Measurements from ENCODE around the gene CDK14. TPM values are rescaled to one million over a fixed set of nuclear protein-coding genes. Genes with fewer than 3 reads are reported as not detected.
"Not testable (repeated sequence)": the region's sequence is repeated elsewhere in the genome, so short reads cannot be mapped to it uniquely, and the experiment has no call there.

The CDK14 gene
- total RNA-seq, 1 donor from 2014 or later, result 21.6 TPM

DNA sequence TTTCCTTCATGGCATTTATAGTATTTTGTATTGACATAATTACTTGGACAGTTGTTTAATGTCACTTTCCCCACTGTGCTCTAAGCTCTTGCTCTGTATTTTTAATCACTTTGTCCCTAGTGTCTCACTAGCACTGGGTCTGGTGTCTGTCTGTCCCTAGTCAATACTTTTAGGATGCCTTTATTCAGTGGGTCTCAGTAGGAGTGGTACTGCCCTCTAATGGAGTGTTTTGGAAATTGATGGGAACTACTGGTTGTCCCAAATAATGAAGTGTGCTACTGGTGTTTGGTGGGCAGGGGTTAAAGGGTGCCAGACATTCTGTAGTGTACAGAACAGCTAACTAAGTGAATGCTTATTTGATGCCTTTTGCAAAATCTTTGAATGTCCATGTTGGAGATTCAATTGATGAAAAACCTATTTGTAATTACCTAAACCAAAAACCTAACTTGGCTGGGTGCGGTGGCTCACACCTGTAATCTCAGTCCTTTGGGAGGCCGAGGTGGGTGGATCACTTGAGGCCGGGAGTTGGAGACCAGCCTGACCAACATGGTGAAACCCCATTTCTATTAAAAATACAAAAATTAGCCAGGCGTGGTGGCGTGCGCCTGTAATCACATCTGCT lies 33.3 kb downstream of the CDK14 start:
- ATAC-seq (peak; percentile 93), DNase-seq (ENCODE audit: low spot score) (no peak)

DNA sequence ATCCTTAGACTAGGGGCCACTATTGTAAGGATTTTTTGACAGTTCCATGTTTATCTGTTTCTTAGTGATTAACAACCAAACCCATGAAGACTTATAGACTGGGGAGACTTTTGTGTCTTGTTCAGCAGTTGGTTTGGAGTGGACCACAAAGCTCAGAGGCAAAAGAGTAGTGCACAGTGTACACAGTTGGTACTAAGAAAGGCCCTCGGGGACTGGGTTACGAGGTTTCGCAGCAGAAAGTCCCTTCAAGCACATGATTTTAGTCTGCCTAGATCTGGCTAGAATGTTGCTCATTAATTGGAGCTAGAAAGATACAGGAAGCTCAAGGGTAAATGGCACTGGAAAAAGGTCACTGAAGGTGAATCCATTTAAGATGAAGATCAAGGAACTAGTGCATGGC lies 35.4 kb downstream of the CDK14 start:
- DNase-seq (ENCODE audit: low spot score) (no peak), ATAC-seq (no peak)

DNA sequence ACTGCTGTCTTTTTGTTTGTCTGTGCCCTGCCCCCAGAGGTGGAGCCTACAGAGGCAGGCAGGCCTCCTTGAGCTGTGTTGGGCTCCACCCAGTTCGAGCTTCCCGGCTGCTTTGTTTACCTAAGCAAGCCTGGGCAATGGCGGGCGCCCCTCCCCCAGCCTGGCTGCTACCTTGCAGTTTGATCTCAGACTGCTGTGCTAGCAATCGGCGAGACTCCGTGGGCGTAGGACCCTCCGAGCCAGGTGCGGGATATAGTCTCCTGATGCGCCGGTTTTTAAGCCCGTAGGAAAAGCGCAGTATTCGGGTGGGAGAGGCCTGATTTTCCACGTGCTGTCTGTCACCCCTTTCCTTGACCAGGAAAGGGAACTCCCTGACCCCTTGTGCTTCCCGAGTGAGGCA lies 43.6 kb downstream of the CDK14 start:
- ATAC-seq; DNase-seq (ENCODE audit: low spot score): not testable (repeated sequence)

DNA sequence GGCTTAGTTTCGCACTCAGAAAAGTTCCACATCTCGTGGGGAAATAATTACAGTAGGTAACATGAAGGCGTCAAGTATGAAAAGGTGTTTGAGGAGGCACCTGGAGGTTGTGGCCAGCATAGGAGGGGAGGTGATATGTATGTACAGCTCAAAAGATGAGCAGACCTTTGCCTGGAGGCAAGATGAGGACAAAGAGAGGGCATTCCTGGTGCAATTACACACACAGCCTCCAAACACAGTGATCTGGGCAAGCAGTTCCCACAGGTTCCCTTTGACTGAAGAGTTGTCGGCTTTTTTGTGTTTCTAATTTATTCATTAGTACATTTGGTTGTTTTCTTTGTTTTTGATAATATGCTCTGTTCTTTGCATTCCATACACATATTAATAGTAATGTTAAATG lies 46.9 kb downstream of the CDK14 start:
- no peak for ATAC-seq

DNA sequence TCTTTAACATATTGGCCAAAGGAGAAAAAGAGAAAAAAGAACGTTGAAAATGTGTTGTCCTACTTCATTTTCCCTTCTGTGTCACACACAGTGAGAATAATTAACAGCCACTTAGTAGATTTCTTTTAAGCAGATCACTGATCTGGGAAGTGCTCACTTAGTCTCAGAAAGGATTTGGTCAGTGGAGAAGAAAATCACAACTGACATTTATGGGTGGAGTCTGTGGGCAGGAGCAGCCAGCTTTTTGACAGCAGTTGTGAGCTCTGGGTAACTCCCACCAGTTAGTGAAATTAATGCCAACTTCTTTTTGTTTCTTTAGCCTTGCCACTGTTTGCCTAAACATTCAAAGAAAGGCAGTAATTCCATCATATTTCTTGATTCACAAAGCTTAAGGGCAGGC lies 49.7 kb downstream of the CDK14 start:
- DNase-seq (ENCODE audit: low spot score) (no peak), ATAC-seq (no peak)

More for the DNA sequence above, 46.9 kb downstream of the CDK14 start:
- no peak for DNase-seq (ENCODE audit: low spot score)

DNA sequence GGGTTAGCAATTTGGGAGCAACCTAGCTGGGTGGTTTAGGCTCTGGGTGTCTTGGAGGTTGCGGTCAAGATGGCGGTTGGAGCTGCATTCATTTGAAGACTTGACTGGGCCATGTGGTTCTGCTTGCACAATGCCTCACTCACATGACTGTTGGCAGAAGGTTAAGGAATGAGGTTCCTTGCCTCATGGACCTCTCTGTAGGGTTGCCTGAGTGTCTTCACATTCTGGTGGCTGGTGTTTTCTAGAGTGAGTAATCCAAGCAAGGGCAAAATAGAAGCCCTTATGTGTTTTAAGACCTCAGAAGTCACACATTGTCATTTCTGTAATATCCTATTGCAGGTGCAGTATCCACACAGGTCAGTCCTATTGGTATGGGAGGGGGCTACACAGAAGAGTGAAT lies 52.0 kb downstream of the CDK14 start:
- DNase-seq (ENCODE audit: low spot score) (no peak), ATAC-seq (no peak)

DNA sequence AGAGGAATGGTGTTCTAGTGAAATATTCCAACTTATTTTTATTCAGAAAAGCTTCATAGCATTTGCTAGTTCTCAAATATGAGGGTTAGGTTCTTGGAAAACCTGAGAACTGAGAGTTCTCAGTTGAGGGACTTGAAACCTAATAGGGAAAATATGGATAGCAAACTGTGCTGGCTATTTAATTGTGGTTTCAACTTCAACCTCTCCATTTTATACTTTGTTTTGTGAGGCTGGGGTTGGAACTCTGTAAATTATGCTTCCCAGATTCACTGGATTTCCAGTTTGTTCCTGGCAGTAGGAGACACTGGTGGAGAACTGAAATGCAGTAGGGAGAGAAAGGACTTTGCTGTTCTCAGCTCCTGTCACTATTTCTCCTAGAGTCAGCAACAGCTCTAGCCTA lies 52.7 kb downstream of the CDK14 start:
- DNase-seq (ENCODE audit: low spot score), result no peak
- ATAC-seq, result no peak

DNA sequence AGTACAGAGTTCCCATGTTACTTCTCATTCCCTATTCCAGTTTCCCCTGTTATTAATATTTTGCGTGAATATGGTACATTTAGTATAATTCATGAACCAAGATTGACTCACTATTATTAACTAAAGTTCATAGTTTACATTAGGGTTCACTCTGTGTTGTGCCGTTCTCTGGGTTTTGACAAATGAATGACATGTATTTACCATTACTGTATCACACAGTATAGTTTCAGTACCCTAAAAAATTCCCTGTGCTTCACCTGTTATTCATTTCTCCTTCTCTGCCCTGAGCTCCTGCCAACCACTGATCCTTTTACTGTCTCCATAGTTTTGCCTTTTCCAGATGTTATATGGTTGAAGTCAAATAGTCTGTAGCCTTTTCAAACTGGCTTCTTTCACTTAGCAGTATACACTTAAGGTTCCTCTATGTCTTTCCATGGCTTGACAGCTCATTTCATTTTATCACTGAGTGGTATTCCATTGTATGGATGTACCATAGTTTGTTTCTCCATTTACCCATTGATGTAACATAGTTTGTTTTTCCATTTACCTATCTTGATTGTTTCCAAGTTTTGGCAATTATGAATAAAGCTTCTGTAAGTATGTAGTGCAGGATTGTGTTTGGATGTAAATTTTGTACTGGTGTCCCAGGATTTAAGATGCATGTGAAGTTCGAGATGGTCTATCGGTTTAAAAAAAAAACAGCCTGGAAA lies 58.8 kb downstream of the CDK14 start:
- DNase-seq (ENCODE audit: low spot score) (no peak), ATAC-seq (no peak)

DNA sequence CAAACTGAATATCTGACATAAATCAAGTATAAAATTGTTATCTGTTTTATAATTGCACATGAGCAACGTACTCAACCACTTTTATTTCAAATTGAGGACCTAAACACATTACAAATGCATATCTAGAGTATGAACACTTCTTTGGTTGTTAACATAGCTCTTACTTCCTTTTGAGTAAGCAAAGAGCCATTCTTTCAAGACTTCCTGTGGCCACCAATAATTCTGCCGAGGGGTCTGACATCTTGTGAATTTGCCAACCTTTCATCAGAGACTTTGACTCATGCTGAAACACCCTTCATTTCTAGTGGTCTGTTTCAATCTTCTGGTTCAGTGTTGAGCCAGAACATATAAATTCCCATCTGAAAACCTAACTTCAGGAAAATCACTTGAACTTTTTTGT lies 59.4 kb downstream of the CDK14 start:
- DNase-seq (ENCODE audit: low spot score), result no peak
- ATAC-seq, result no peak

DNA sequence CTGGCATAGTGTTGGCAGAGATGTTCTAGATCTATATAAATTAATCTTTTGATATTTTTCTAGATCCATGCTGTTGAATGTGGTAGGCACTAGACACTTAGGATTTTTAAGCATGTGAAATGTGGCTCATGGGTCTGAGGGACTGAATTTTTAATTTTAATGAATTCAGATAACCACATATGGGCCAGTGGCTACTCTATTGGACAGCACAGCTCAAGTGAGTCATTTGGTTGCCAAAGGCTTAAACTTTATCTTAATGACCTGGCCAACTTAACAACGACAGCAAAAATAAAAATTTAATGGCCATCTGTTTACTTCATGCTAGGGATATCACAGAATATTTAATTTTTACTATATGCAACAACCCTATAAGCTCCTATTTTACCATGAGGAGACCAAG lies 61.4 kb downstream of the CDK14 start:
- no peak for DNase-seq (ENCODE audit: low spot score)
- no peak for ATAC-seq

DNA sequence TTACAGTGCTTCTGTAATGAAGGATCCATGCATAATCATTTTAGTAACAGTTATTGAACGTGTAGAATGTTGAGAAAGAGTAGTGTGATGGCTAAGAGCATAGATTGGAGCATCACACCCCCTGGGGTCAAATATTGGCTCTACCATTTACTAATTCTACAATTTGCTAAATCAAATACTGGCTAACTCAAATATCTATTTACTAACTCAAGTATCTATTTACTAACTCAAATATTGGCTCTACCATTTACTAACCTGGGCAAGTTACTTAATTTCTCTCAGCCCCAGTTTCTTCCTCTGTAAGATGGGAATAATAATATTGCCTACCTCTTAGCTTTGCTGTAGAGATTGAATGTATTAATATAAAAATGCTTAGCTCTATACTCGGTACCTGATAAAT lies 64.0 kb downstream of the CDK14 start:
- no peak for DNase-seq (ENCODE audit: low spot score)
- ATAC-seq, result peak; percentile 53

DNA sequence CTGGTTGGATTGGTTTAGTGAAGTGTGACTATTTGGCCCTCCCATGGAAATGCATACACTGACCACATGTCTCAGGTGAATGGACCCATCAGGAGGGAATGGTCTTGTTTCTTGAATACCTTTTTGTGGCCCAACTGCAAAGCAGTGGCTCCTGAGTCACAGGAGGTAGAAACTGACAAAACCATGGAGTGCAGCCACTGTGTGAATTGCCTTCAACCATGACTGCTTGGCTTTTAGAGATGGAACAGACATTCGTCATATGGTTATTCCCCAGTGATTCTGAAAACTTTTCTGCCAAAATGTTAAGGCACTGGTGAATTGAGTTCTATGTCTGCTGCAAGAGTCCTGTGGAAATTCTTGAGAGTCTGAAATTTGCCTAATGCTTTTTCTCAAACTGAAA lies 64.7 kb downstream of the CDK14 start:
- ATAC-seq, result no peak
- DNase-seq (ENCODE audit: low spot score), result no peak

DNA sequence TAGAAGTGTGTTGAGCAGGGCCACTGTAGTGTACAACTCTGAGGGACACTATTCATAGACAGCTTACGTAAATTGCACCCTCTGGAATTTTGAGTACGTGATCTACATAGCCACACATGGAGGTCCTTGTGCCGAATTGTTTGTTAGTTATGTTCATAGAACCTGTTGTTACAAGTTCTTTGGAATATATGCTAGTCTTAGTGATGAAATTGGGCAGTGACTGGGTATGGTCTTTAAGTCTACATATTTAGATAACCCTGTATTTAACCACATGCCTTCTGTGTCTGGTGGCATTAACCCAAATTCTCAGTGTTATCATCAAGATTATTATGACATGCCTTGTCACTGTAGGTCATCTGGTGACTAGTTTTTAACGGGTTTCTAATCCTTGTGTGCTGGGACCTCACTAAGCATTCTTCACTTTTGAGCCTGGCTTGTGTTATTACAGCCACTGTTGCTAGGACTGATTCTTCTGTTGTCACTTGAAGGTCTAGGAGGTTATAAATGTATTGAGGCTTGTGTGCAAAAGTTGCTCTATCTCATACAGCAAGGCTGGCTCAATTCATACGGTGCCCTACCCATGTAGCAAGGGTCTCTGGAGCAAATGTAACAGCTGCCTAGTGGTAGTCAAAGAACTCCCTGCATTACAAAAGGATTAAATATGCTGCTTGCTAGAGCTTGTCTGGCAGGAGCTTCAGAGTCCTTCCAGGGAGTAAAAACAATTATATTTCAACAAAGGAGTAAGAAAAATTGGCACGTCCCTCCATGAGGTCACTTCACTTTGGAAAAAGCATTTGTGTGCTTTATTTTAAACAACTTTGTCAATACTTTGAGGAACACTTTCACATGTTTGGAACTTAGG lies 65.4 kb downstream of the CDK14 start:
- no peak for DNase-seq (ENCODE audit: low spot score)
- peak; percentile 33 for ATAC-seq

DNA sequence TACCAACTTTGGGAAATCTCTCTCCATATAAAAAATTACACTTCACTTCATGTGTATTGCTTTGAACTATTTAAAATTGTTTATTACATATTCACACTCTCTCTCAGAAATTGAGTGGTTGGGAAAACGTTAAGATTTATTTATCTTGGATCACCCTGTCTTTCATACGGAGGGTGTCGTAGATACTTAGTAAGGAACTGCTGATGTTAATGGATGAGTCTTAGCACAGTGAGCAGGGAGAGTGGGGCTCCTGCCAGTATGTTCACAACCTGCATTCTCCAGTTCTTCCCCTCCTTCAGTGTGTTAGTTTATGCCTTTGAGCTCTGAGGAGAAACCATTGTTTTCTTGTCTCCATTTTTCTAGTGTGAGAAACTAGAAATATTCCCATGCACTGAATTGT lies 67.1 kb downstream of the CDK14 start:
- ATAC-seq (no peak), DNase-seq (ENCODE audit: low spot score) (no peak)

DNA sequence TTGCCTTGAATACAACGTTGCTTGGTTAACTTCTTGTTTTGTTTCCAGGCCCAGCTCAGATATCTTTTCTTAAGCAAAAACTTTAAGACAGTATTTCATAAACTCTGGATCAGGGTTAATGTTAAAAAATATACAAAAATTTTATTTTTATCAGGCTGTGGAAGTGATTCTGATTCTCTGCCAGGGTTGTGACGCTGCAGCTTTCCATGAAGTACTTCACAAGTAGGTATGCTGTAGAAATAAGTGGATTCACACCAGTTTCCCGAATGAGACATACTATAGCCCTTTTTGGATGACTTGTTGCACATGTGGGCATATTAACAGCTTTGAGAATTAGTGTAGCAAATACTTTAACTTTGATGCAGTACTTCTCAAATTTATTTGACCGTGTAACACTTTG lies 70.1 kb downstream of the CDK14 start:
- ATAC-seq (no peak), DNase-seq (ENCODE audit: low spot score) (no peak)

DNA sequence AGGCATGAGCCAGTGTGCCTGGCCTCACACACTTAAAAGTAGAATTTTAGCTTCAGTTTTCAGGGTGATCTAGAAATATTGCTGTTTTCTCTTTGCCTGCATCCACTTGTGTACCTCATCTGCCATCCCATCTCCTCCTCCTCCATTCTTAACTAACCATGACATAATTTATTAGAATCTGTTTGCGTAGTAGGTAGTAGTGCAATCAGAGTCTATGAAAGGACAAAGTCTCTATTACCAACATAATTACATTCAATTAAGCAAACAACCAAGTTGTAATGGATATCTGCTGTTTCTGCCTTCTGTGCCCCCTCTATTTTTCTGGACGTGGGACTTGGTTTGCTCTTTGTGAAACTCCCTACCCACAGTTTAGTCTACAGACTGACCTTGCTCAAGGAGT lies 72.9 kb downstream of the CDK14 start:
- no peak for DNase-seq (ENCODE audit: low spot score)
- ATAC-seq, result peak; percentile 53

DNA sequence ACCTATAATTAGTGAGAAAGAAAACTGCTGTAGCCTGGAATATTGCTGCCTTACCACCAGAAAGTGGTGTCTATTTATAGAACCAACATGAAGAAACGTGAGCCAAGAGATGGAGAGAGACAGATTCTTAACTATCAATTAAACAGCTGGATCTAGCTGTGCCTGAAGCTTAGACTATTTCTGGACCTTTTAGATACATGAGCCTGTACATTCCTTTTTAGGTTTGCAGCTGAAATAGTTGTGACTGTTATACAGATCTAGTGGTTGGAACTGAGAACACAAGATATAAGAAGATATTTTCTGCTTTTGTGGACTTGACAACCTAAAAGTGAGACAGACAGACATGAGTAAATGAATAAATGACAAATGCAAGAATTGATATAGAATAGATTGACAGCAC lies 73.4 kb downstream of the CDK14 start:
- no peak for DNase-seq (ENCODE audit: low spot score)
- ATAC-seq, result no peak

DNA sequence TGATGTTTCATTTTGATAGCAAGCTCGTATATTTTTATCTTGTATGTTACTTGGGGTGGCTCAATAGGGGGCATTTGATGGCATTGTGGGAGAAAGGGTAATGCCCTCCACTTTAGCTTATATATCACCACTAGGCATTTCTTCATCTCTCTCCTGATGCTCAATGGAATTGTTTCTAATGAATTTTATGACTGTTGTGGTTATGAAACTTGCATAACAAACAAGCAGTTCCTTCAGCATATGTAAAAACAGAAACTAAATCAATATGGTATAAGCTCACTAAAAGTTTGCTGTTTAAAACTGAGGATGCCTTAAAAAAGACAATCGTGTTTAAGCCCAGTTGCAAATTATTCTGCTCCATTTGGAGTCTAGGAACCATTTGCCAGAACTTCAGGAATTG lies 75.5 kb downstream of the CDK14 start:
- DNase-seq (ENCODE audit: low spot score) (no peak), ATAC-seq (no peak)

DNA sequence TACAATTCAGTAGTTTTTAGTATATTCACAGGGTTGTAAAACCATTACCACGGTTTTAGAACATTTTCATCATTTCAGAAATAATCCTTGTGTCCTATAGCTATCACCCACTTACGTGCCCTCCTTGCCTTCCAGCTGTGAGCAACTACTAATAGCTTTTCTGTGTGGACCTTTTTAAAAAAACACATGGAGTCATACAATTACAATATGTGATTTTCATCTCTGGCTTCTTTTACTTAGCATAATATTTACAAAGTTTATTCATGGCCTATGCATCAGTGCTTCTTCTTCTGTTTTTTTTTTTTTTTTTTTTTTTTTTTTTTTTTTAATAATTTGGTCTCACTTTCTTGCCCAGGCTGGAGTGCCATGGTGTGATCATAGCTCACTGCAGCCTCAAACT lies 76.1 kb downstream of the CDK14 start:
- ATAC-seq (no peak), DNase-seq (ENCODE audit: low spot score) (no peak)

DNA sequence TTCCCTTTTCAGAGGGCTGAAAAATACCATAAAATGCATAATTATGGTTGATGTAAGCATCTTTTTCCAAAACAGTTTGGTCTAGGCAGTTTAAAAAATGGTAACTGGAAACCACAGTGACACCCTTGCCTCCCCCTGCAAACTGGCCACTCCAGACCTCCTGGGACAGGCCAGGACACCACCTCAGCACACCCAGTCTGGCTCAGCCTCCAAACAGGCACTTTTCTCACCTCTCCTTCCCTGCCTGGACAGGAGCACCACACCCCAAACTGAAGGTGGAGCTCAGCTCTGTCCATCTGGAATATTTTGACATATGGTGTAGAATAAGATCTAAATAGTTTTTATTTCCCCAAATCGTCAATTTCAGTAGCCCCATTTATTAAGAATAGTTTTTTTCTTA lies 78.5 kb downstream of the CDK14 start:
- DNase-seq (ENCODE audit: low spot score) (no peak), ATAC-seq (no peak)

DNA sequence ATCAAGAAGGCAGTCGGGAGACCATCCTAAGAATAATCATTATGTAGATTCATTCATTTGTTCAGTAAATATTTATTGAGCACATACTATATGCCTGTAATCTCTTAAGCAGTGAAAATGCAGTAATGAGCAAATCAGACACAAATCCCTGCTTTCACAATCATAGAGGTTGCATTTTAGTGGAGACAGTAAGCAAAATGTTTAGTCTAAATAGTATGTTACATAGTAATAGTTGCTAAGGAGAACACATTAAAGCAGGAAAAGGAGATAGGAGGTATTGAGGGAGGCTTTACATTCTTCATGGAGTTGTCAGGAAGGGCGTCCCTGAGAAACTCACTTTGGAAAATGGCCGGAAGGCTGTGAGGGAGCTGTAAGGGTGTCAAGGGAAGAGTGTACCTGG lies 79.9 kb downstream of the CDK14 start:
- DNase-seq (ENCODE audit: low spot score) (no peak), ATAC-seq (no peak)

All from left lobe of liver (tissue), 2 donors.